ENCODE results near the gene LGALS4. TPM values are rescaled to one million over a fixed set of nuclear protein-coding genes. Genes with fewer than 3 reads are reported as not detected.

Gene LGALS4
- total and polyA plus RNA-seq, 3 experiments from 2014 or later: 0.44 to 1.8 (median 1.2) TPM

- H3K9me3 ChIP-seq (ENCODE audit: low read length): no peaks in the 10 kb centered on the region
- H3K4me3 ChIP-seq (ENCODE audit: low read length): no peak overlapping the region
- peaks cover 23 to 76% (median 25%) of the 10 kb centered on the region in 3 donors for H3K36me3 Mint-ChIP-seq
- no peaks in the 10 kb centered on the region for H3K27me3 ChIP-seq (ENCODE audit: insufficient read depth, low read length, poor library complexity, severe bottlenecking)
- peaks cover 23% of the 10 kb centered on the region for H3K4me1 ChIP-seq (ENCODE audit: insufficient read depth, low read length)
- H3K4me3 Mint-ChIP-seq: no peak overlapping the region
- peaks cover 21 to 43% (median 22%) of the 10 kb centered on the region in 3 donors for H3K4me1 Mint-ChIP-seq
- POLR2A ChIA-PET: interaction anchor here (0.6 kb wide), 1 partner anchor 26 kb away, joined by 6 read pairs; no protein-coding TSS in a partner anchor
- no peak for DNase-seq
- CTCF ChIA-PET: interaction anchor here (0.8 to 1.3 kb wide), 3 partner anchors 12 to 93 kb away, joined by 3 read pairs; partner anchors contain the start of genes MRPS12 and SARS2
- peaks cover 0 to 10% of the 10 kb centered on the region in 2 donors for H3K27me3 Mint-ChIP-seq
- H3K9me3 Mint-ChIP-seq: peaks cover 0 to 4% (median 2%) of the 10 kb centered on the region in 5 donors
- H3K27ac ChIP-seq (ENCODE audit: low read depth, low read length): no peak overlapping the region
- H3K27ac Mint-ChIP-seq: peak overlapping the region in 2 of 8 donors; percentile 80 to 82
- H3K36me3 ChIP-seq (ENCODE audit: insufficient read depth, low read length): peaks cover 59% of the 10 kb centered on the region
These were observed 24.9 kb upstream of the LGALS4 start for GRCh38 chr19:38837656-38838121.

- H3K27ac Mint-ChIP-seq: peak overlapping the region in 2 of 8 donors; percentile 73 to 80
- Histone ChIP-seq H3K9me3 (ENCODE audit: low read length) (no peaks in the 10 kb centered on the region), H3K4me3 (ENCODE audit: low read length) (no peak overlapping the region), H3K36me3 (ENCODE audit: insufficient read depth, low read length) (peaks cover 57% of the 10 kb centered on the region), H3K27me3 (ENCODE audit: insufficient read depth, low read length, poor library complexity, severe bottlenecking) (no peaks in the 10 kb centered on the region), H3K4me1 (ENCODE audit: insufficient read depth, low read length) (peaks cover 23% of the 10 kb centered on the region), H3K27ac (ENCODE audit: low read depth, low read length) (no peak overlapping the region)
- H3K4me3 Mint-ChIP-seq: peak overlapping the region in 1 of 7 donors; percentile 50
- peak in 1 of 5 donors; percentile 16 for DNase-seq
- H3K9me3 Mint-ChIP-seq: peaks cover 0 to 2% (median 2%) of the 10 kb centered on the region in 5 donors
- H3K4me1 Mint-ChIP-seq: peaks cover 18 to 41% (median 18%) of the 10 kb centered on the region in 3 donors
- ChIA-PET CTCF (interaction anchor here (0.8 to 1.3 kb wide), 3 partner anchors 12 to 93 kb away, joined by 3 read pairs; partner anchors contain the start of genes MRPS12 and SARS2), POLR2A (interaction anchor here (0.6 kb wide), 1 partner anchor 26 kb away, joined by 6 read pairs; no protein-coding TSS in a partner anchor)
- H3K36me3 Mint-ChIP-seq: peaks cover 17 to 70% (median 20%) of the 10 kb centered on the region in 3 donors
- H3K27me3 Mint-ChIP-seq: peaks cover 0 to 7% of the 10 kb centered on the region in 2 donors
These were observed 24.4 kb upstream of the LGALS4 start for GRCh38 chr19:38836983-38837626.

DNA sequence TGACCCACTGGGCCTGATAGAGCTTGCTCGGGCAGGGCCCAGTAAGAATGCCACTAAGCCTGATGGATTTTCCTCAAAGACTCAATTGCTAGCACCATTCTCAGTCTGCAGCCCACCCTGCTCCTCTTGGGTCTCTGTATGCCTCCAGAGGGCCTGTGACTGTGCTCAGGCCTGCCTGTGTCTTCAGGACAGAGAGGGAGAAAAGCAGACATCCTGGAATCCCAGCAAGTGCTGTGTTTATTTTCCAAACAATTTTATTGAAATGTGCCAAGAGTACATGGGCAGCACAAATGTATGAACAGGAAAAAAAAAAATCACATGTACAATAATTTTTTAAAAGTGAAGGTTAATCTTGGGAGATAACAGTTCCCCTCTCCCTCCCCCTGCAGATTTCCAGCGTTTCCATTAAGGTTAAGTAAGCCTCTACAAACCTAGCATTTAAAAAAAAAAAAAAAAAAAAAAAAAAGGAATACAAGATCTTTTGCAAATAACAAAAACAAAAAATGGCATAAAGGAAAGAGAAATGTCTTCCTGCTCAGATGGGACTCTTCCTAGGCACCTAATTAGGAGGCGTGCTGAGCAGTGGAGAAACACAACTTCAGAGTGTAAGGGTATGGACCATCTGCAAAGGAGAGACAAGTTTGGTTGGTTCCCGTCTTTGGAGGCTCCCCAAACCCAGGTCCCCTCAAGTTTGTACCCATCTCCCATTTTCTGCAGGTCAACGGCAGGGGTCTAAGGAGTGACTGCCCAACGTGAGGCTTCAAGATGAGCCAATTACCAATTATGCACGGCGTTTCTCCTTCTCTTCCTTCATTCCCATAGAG lies 23.6 kb upstream of the LGALS4 start:
- Mint-ChIP-seq H3K4me1 (peaks cover 18 to 40% (median 19%) of the 10 kb centered on the region in 3 donors), H3K27me3 (peaks cover 0 to 2% of the 10 kb centered on the region in 2 donors), H3K4me3 (peak overlapping the region in 1 of 7 donors; percentile 50), H3K36me3 (peaks cover 11 to 66% (median 15%) of the 10 kb centered on the region in 3 donors), H3K27ac (peak overlapping the region in 2 of 8 donors; percentile 66 to 73), H3K9me3 (no peaks in the 10 kb centered on the region)
- H3K4me3 ChIP-seq (ENCODE audit: low read length): no peak overlapping the region
- H3K27ac ChIP-seq (ENCODE audit: low read depth, low read length): no peak overlapping the region
- peak in 1 of 5 donors; percentile 35 for DNase-seq
- ChIA-PET CTCF (interaction anchor here (1.1 to 1.7 kb wide), 2 partner anchors 32 to 94 kb away, joined by 3 to 4 read pairs; partner anchors contain the start of genes MRPS12 and SARS2), POLR2A (no interaction called here)
- H3K4me1 ChIP-seq (ENCODE audit: insufficient read depth, low read length): peaks cover 19% of the 10 kb centered on the region
- peaks cover 54% of the 10 kb centered on the region for H3K36me3 ChIP-seq (ENCODE audit: insufficient read depth, low read length)
- no peaks in the 10 kb centered on the region for H3K9me3 ChIP-seq (ENCODE audit: low read length)
- no peaks in the 10 kb centered on the region for H3K27me3 ChIP-seq (ENCODE audit: insufficient read depth, low read length, poor library complexity, severe bottlenecking)

- Histone ChIP-seq H3K4me3 (ENCODE audit: low read length) (no peak overlapping the region), H3K9me3 (ENCODE audit: low read length) (no peaks in the 10 kb centered on the region), H3K4me1 (ENCODE audit: insufficient read depth, low read length) (peaks cover 17% of the 10 kb centered on the region), H3K36me3 (ENCODE audit: insufficient read depth, low read length) (peaks cover 38% of the 10 kb centered on the region), H3K27ac (ENCODE audit: low read depth, low read length) (no peak overlapping the region), H3K27me3 (ENCODE audit: insufficient read depth, low read length, poor library complexity, severe bottlenecking) (no peaks in the 10 kb centered on the region)
- ChIA-PET POLR2A (interaction anchor here (0.5 kb wide), 1 partner anchor 21 kb away, joined by 5 read pairs; no protein-coding TSS in a partner anchor), CTCF (interaction anchor here (1.7 kb wide), 2 partner anchors 34 to 37 kb away, joined by 4 read pairs; no protein-coding TSS in a partner anchor)
- no peak for DNase-seq
- Mint-ChIP-seq H3K9me3 (no peaks in the 10 kb centered on the region), H3K4me1 (peaks cover 18 to 44% (median 27%) of the 10 kb centered on the region in 3 donors), H3K36me3 (peaks cover 8 to 64% (median 13%) of the 10 kb centered on the region in 3 donors), H3K4me3 (peak overlapping the region in 2 of 7 donors; percentile 43 to 63), H3K27ac (peak overlapping the region in 2 of 8 donors; percentile 50 to 58), H3K27me3 (peaks cover 0 to 2% of the 10 kb centered on the region in 2 donors)
These were observed 21.8 kb upstream of the LGALS4 start for GRCh38 chr19:38834590-38834989.

- Mint-ChIP-seq H3K4me1 (peaks cover 16 to 39% (median 27%) of the 10 kb centered on the region in 3 donors), H3K27me3 (peaks cover 0 to 2% of the 10 kb centered on the region in 2 donors), H3K36me3 (peaks cover 7 to 61% (median 13%) of the 10 kb centered on the region in 3 donors), H3K4me3 (peak overlapping the region in 2 of 7 donors; percentile 29 to 58), H3K9me3 (no peaks in the 10 kb centered on the region), H3K27ac (peak overlapping the region in 3 of 8 donors; percentile 2 to 74 (median 7))
- H3K4me1 ChIP-seq (ENCODE audit: insufficient read depth, low read length): peaks cover 17% of the 10 kb centered on the region
- no peaks in the 10 kb centered on the region for H3K9me3 ChIP-seq (ENCODE audit: low read length)
- ChIA-PET POLR2A (interaction anchor here (0.5 kb wide), 1 partner anchor 20 kb away, joined by 5 read pairs; no protein-coding TSS in a partner anchor), CTCF (interaction anchor here (1.4 to 1.7 kb wide), 2 partner anchors 35 to 37 kb away, joined by 3 to 4 read pairs; no protein-coding TSS in a partner anchor)
- no peak overlapping the region for H3K4me3 ChIP-seq (ENCODE audit: low read length)
- no peak for DNase-seq
- no peaks in the 10 kb centered on the region for H3K27me3 ChIP-seq (ENCODE audit: insufficient read depth, low read length, poor library complexity, severe bottlenecking)
- peaks cover 33% of the 10 kb centered on the region for H3K36me3 ChIP-seq (ENCODE audit: insufficient read depth, low read length)
- H3K27ac ChIP-seq (ENCODE audit: low read depth, low read length): no peak overlapping the region
These were observed 21.4 kb upstream of the LGALS4 start for GRCh38 chr19:38834104-38834490.

- H3K27ac Mint-ChIP-seq: peak overlapping the region in 3 of 8 donors; percentile 21 to 63 (median 45)
- DNase-seq: no peak
These were observed 20.3 kb upstream of the LGALS4 start for GRCh38 chr19:38833092-38833425.

DNA sequence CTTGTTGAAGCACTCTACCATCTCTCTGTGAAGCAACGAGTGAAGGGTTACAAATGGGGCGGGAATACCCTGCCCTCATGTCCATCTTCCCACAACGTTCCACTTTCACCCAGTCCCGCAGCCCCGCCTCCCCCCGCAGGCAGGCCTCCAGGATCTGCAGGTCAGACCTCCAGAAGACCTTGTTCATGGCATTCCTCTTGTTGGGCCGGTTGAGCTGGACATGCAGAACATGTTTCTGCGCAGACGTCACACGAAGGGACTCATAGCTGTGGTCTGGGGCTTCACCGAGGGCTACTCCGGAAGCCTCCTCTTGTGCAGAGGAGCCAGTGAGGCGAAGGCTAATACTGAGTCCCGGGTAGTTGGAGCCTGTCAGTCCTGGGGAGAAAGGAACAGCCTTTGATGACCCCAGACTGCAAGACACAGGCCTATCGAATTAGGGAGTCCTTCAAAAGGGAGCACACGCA lies 18.4 kb upstream of the LGALS4 start:
- POLR2A ChIA-PET: interaction anchor here (0.6 to 3.1 kb wide), 12 partner anchors 8 to 1099 kb away, joined by 4 to 48 read pairs (median 5); partner anchors contain the start of genes EIF3K, HNRNPL, MRPS12 and SARS2
- Histone ChIP-seq H3K27me3 (ENCODE audit: insufficient read depth, low read length, poor library complexity, severe bottlenecking) (no peaks in the 10 kb centered on the region), H3K27ac (ENCODE audit: low read depth, low read length) (peak overlapping the region; percentile 89), H3K36me3 (ENCODE audit: insufficient read depth, low read length) (peaks cover 16% of the 10 kb centered on the region), H3K4me3 (ENCODE audit: low read length) (peak overlapping the region; percentile 90), H3K9me3 (ENCODE audit: low read length) (no peaks in the 10 kb centered on the region), H3K4me1 (ENCODE audit: insufficient read depth, low read length) (peaks cover 17% of the 10 kb centered on the region)
- Mint-ChIP-seq H3K27me3 (no peaks in the 10 kb centered on the region), H3K4me1 (peaks cover 25 to 54% (median 44%) of the 10 kb centered on the region in 3 donors), H3K36me3 (peaks cover 0 to 54% (median 3%) of the 10 kb centered on the region in 3 donors), H3K4me3 (peak overlapping the region; percentile 85 to 96 (median 93)), H3K9me3 (no peaks in the 10 kb centered on the region), H3K27ac (peak overlapping the region; percentile 83 to 98 (median 97))
- CTCF ChIA-PET: interaction anchor here (0.6 to 2.3 kb wide), 11 partner anchors 9 to 101 kb away, joined by 3 to 8 read pairs (median 4); partner anchors contain the start of gene RINL
- DNase-seq: peak in 2 of 5 donors; percentile 13 to 58

More at GRCh38 chr19:38833092-38833425, 20.3 kb upstream of the LGALS4 start:
- Histone ChIP-seq H3K9me3 (ENCODE audit: low read length) (no peaks in the 10 kb centered on the region), H3K36me3 (ENCODE audit: insufficient read depth, low read length) (peaks cover 23% of the 10 kb centered on the region), H3K27me3 (ENCODE audit: insufficient read depth, low read length, poor library complexity, severe bottlenecking) (no peaks in the 10 kb centered on the region), H3K4me1 (ENCODE audit: insufficient read depth, low read length) (peaks cover 17% of the 10 kb centered on the region), H3K4me3 (ENCODE audit: low read length) (no peak overlapping the region), H3K27ac (ENCODE audit: low read depth, low read length) (no peak overlapping the region)
- Mint-ChIP-seq H3K4me1 (peaks cover 18 to 36% (median 30%) of the 10 kb centered on the region in 3 donors), H3K9me3 (no peaks in the 10 kb centered on the region), H3K4me3 (peak overlapping the region in 1 of 7 donors; percentile 25), H3K27me3 (no peaks in the 10 kb centered on the region), H3K36me3 (peaks cover 0 to 55% (median 8%) of the 10 kb centered on the region in 3 donors)
- ChIA-PET POLR2A (interaction anchor here (0.6 to 3.1 kb wide), 4 partner anchors 9 to 99 kb away, joined by 4 to 48 read pairs (median 20); partner anchors contain the start of gene HNRNPL), CTCF (interaction anchor here (1.3 to 1.4 kb wide), 2 partner anchors 36 to 261 kb away, joined by 3 read pairs; no protein-coding TSS in a partner anchor)

Data from CD8-positive, alpha-beta memory T cell (primary cell).